Stimulated activated naive B cell treated with anti-CD40 and anti-IgM and Interleukin-4, amounts not matched to agents 10 μg/mL and 1 μg/mL and 100 μg/mL, for 72 hours (primary cell): Measurements from ENCODE around the gene SPDEF.

Source experiments
- ATAC-seq, 2 donors: fragments of 150-1000 bp; cut with Tn5 transposase; replicated peaks; 2 replicates each; pipeline ENCODE4 v1.10.0; 2021; ENCODE audit warnings: moderate library complexity in 1 of 2
- DNase-seq: peaks from one replicate; pipeline ENCODE4 v3.0.0; 2021
- H3K27ac Mint-ChIP-seq: one replicate; pipeline ENCODE4 v1.8.0; 2022; ENCODE audit warnings: mild to moderate bottlenecking, mixed read lengths
- H3K27me3 Mint-ChIP-seq, 2 donors: one replicate each; pipeline ENCODE4 v1.8.0; 2022; ENCODE audit warnings: mixed read lengths in 2 of 2
- H3K36me3 Mint-ChIP-seq, 2 donors: one replicate each; pipeline ENCODE4 v1.8.0; 2022; ENCODE audit warnings: mixed read lengths in 2 of 2, mild to moderate bottlenecking in 1 of 2
- H3K4me1 Mint-ChIP-seq, 2 donors: one replicate each; pipeline ENCODE4 v1.8.0; 2022; ENCODE audit warnings: mixed read lengths in 2 of 2, mild to moderate bottlenecking in 1 of 2
- H3K4me3 Mint-ChIP-seq, 2 donors: one replicate each; pipeline ENCODE4 v1.8.0; 2022; ENCODE audit warnings: mild to moderate bottlenecking in 2 of 2, mixed read lengths in 2 of 2, moderate library complexity in 1 of 2
- H3K9me3 Mint-ChIP-seq, 2 donors: one replicate each; pipeline ENCODE4 v1.8.0; 2022; ENCODE audit warnings: mixed read lengths in 2 of 2, mild to moderate bottlenecking in 1 of 2

Gene SPDEF

DNA sequence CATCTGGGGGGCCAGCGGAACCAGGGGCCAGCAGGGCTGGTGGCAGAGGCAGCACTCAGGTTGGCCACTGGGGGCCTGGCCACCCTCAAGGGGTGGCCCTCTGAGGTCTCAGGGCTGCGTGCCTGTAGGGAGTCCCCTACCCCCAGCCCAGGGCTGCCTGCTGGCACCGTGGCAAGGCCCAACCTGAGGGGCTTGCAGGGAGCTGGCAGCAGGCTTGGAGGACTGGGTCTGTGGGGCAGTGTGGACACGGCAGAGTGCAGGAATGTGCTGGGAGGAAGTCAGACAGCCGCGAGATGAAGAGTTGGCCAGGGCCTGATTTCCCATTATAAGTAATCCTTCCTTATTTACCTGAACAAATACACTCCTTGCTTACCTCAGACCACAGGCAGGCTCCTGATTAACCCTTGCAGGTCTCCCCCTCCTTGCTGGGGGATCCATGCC lies at the start of gene SPDEF:
Gene SPDEF (minus strand): TSS at position 299 of the 441 bp plus-strand sequence. CDS start 11,874 bp downstream, outside the sequence.
- DNase-seq (no peak), ATAC-seq (no peak)
- no peaks in the 10 kb centered on the region for H3K9me3 Mint-ChIP-seq
- H3K27me3 Mint-ChIP-seq = peaks cover 0 to 14% of the 10 kb centered on the region in 2 donors
- H3K4me3 Mint-ChIP-seq = no peak within 1 kb of the TSS
- no peak within 1 kb of the TSS for H3K27ac Mint-ChIP-seq
- H3K36me3 Mint-ChIP-seq = peaks cover 0 to 2% of the 10 kb centered on the region in 2 donors
- H3K4me1 Mint-ChIP-seq = peaks cover 7 to 11% of the 10 kb centered on the region in 2 donors

DNA sequence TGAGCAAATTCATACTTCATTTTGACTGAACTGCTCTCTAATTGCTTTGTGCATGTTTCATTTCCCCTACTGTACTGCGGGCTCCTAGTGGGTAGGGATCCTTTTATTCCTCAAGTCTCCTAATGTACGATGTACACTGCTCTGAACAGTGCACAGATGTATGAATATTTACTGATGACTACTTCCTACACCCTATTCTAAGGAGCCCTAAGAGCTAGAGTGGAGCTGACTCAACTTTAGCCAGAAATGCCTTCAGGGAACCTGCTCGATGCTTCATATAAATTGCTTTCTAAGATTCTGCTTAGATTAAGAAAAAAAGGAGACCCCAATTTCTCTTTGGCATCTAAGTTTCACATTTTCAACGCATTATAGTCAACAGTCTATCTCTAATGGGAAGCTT lies 47.6 kb upstream of the SPDEF start:
- Mint-ChIP-seq H3K36me3 (peaks cover 16 to 21% of the 10 kb centered on the region in 2 donors), H3K27me3 (no peaks in the 10 kb centered on the region), H3K4me3 (no peak overlapping the region), H3K27ac (no peak overlapping the region), H3K9me3 (no peaks in the 10 kb centered on the region), H3K4me1 (peaks cover 14 to 18% of the 10 kb centered on the region in 2 donors)
- ATAC-seq (no peak), DNase-seq (no peak)

GRCh38 chr6:34602318-34603111 lies 46.4 kb upstream of the SPDEF start:
- ATAC-seq (no peak), DNase-seq (no peak)
- H3K36me3 Mint-ChIP-seq = peaks cover 19 to 24% of the 10 kb centered on the region in 2 donors
- no peak overlapping the region for H3K4me3 Mint-ChIP-seq
- H3K27me3 Mint-ChIP-seq = no peaks in the 10 kb centered on the region
- H3K4me1 Mint-ChIP-seq = peaks cover 18 to 23% of the 10 kb centered on the region in 2 donors
- peak overlapping the region; percentile 5 for H3K27ac Mint-ChIP-seq
- no peaks in the 10 kb centered on the region for H3K9me3 Mint-ChIP-seq

DNA sequence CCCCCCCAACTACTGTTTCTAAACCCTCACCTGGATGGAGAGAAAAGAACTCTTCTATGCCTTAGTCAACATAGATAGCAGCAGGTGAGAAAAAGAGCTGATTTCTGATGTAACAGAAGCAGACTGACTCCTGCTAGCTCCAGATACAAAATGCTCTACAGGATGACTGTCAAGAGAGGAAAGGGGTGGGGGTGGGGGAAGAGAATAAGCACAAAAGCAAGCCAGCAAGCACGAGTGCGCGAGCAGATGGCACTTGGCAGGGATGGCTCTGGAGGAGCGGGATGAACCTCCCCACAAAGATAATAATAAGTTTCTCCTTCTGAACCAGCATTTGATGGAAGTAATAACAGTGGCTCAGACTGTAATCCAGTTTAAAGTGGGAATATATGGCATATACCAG lies 45.6 kb upstream of the SPDEF start:
- H3K27ac Mint-ChIP-seq = no peak overlapping the region
- no peak overlapping the region for H3K4me3 Mint-ChIP-seq

GRCh38 chr6:34600796-34601195 lies 44.7 kb upstream of the SPDEF start:
- H3K4me1 Mint-ChIP-seq = peaks cover 23 to 33% of the 10 kb centered on the region in 2 donors
- no peak overlapping the region for H3K4me3 Mint-ChIP-seq
- no peaks in the 10 kb centered on the region for H3K27me3 Mint-ChIP-seq
- no peak overlapping the region for H3K27ac Mint-ChIP-seq
- H3K36me3 Mint-ChIP-seq = peaks cover 19 to 24% of the 10 kb centered on the region in 2 donors
- ATAC-seq = no peak
- no peak for DNase-seq
- H3K9me3 Mint-ChIP-seq = no peaks in the 10 kb centered on the region

More for the DNA sequence above, 45.6 kb upstream of the SPDEF start:
- DNase-seq (no peak), ATAC-seq (no peak)
- peaks cover 22 to 28% of the 10 kb centered on the region in 2 donors for H3K36me3 Mint-ChIP-seq
- H3K27me3 Mint-ChIP-seq = no peaks in the 10 kb centered on the region
- H3K4me1 Mint-ChIP-seq = peaks cover 21 to 30% of the 10 kb centered on the region in 2 donors
- no peaks in the 10 kb centered on the region for H3K9me3 Mint-ChIP-seq

DNA sequence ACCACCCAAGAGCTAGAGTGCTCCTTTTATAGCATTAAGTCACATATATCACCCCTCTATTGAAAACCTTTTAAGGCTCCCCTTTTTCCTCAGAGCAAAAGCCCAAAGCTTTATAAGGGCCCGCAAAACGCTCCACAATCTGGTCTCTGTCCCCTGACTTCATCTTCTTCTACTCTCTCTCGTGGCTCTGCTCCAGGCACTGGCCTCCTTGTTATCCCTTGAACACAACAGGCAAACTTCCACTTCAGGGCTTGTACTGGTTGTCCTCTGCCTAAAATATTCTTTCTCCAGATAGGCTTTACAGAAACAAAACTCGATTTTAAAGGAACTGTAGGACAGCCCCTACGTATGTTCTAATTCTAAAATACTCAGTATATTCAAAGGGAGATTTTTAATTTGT lies 44.0 kb upstream of the SPDEF start:
- DNase-seq (no peak), ATAC-seq (no peak)
- H3K36me3 Mint-ChIP-seq = peaks cover 19 to 21% of the 10 kb centered on the region in 2 donors
- no peaks in the 10 kb centered on the region for H3K27me3 Mint-ChIP-seq
- H3K4me1 Mint-ChIP-seq = peaks cover 22 to 32% of the 10 kb centered on the region in 2 donors
- H3K27ac Mint-ChIP-seq = no peak overlapping the region
- H3K9me3 Mint-ChIP-seq = no peaks in the 10 kb centered on the region
- H3K4me3 Mint-ChIP-seq = no peak overlapping the region

GRCh38 chr6:34598712-34599111 lies 42.6 kb upstream of the SPDEF start:
- H3K36me3 Mint-ChIP-seq = peaks cover 16 to 17% of the 10 kb centered on the region in 2 donors
- no peak for DNase-seq
- H3K27me3 Mint-ChIP-seq = no peaks in the 10 kb centered on the region
- peaks cover 22 to 38% of the 10 kb centered on the region in 2 donors for H3K4me1 Mint-ChIP-seq
- no peak overlapping the region for H3K27ac Mint-ChIP-seq
- no peaks in the 10 kb centered on the region for H3K9me3 Mint-ChIP-seq
- no peak overlapping the region for H3K4me3 Mint-ChIP-seq
- no peak for ATAC-seq

GRCh38 chr6:34597605-34598353 lies 41.6 kb upstream of the SPDEF start:
- peaks cover 22 to 42% of the 10 kb centered on the region in 2 donors for H3K4me1 Mint-ChIP-seq
- peak overlapping the region; percentile 42 for H3K27ac Mint-ChIP-seq
- ATAC-seq (no peak), DNase-seq (no peak)
- H3K27me3 Mint-ChIP-seq = no peaks in the 10 kb centered on the region
- peaks cover 16 to 17% of the 10 kb centered on the region in 2 donors for H3K36me3 Mint-ChIP-seq
- no peaks in the 10 kb centered on the region for H3K9me3 Mint-ChIP-seq
- no peak overlapping the region for H3K4me3 Mint-ChIP-seq

DNA sequence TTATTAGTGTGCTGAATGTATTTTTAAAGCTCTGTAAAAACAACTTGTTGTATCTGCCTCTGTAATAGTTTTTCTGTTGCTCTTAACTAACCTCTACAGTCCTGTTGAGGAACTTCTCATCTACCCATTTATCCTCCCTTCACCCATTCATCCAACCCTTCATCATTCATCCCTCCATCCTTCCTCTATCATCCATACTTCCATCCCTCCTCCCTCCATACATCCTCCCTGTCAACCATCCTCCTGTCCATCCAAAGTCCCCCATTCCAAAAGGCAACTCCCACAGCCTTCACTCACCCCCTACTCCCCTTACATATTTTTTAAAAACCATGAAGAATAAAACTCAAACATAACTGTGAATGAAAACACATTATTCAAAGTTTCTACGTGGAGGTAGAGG lies 40.7 kb upstream of the SPDEF start:
- peak overlapping the region; percentile 68 for H3K27ac Mint-ChIP-seq
- H3K36me3 Mint-ChIP-seq = peaks cover 19 to 23% of the 10 kb centered on the region in 2 donors
- H3K9me3 Mint-ChIP-seq = no peaks in the 10 kb centered on the region
- DNase-seq = no peak
- no peak for ATAC-seq
- H3K27me3 Mint-ChIP-seq = no peaks in the 10 kb centered on the region
- H3K4me3 Mint-ChIP-seq = no peak overlapping the region
- peaks cover 27 to 52% of the 10 kb centered on the region in 2 donors for H3K4me1 Mint-ChIP-seq

- Mint-ChIP-seq H3K4me3 (no peak overlapping the region), H3K9me3 (no peaks in the 10 kb centered on the region), H3K4me1 (peaks cover 32 to 60% of the 10 kb centered on the region in 2 donors), H3K27ac (peak overlapping the region; percentile 27), H3K36me3 (peaks cover 21 to 29% of the 10 kb centered on the region in 2 donors), H3K27me3 (no peaks in the 10 kb centered on the region)
- no peak for DNase-seq
- no peak for ATAC-seq
These were observed 39.4 kb upstream of the SPDEF start for GRCh38 chr6:34595332-34596184.

DNA sequence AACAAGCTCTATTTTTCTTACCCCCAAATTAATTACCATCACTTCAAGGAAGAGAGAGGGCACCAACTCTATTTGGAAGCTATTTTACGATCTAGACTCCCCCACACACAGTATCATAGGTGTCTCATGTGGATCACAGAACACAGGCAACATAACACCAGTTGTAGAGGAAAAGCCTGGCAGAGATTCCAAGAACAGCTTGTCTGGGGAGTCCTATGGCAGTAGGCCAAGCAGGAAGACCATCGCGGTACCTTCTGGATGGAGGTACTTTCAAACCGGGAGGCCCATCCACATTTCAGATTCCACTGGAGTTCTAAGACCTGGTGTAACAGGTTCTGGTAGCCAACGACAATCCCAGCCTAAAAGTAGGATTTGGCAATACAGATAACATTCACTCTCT lies 37.6 kb upstream of the SPDEF start:
- Mint-ChIP-seq H3K27me3 (no peaks in the 10 kb centered on the region), H3K36me3 (peaks cover 23 to 33% of the 10 kb centered on the region in 2 donors), H3K4me1 (peaks cover 25 to 53% of the 10 kb centered on the region in 2 donors), H3K27ac (peak overlapping the region; percentile 4), H3K9me3 (no peaks in the 10 kb centered on the region), H3K4me3 (no peak overlapping the region)
- ATAC-seq (no peak), DNase-seq (no peak)

DNA sequence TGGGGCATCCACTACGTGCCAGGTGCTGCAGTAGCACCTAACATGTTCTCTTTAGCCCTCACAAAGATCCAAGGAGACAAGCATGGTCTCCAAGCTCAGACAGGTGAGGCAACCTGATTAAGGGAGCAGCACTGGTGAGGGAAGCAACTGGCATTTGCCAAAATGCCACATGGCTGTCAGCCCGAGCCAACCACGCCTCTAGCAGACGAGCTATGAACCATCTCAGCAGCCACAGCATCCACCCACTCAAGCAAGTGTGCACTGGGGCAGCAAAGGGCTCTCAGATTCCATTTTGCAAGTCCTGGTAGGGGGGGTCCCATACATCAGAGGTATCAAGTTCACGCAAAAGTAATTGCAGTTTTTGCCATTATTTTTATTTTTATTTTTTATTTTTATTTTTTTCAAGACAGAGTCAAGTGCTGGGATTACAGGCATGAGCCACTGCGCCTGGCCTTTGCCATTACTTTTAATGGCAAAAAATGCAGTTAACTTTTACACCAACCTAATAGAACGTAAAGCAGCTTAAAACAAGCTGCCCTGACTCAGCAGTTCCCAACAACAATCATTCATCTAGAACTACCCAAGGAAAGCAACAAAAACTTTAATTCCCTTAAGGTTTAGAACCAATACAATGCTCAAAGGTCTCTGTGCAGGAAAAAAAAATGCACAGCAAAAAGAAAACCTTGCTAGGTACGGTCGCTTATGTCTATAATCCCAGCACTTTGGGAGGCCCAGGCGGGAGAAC lies 36.3 kb upstream of the SPDEF start:
- Mint-ChIP-seq H3K4me3 (no peak overlapping the region), H3K9me3 (no peaks in the 10 kb centered on the region), H3K27ac (peak overlapping the region; percentile 67), H3K4me1 (peaks cover 21 to 55% of the 10 kb centered on the region in 2 donors), H3K27me3 (no peaks in the 10 kb centered on the region), H3K36me3 (peaks cover 32 to 39% of the 10 kb centered on the region in 2 donors)
- DNase-seq = no peak
- peak; percentile 88 to 93 for ATAC-seq

DNA sequence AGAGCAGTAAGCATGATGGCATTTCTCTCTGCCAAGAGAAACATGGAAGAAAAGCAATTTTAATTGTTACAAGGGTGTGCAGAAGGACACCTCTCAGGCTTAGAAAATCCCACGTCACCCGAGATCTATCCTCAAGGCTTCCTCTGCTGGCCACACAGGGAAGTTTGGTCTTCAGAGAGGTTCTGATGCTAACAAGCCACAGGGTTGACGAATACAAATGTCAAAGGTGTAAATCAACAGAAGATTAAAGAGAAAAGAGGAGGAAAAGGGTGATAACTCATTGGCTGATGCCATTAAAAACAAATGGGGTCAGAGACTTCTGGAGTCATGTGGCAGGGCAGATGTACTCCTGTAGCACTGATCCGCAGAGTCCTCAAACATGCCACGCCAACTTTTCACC lies 33.6 kb upstream of the SPDEF start:
- DNase-seq (no peak), ATAC-seq (no peak)
- Mint-ChIP-seq H3K4me1 (peaks cover 22 to 57% of the 10 kb centered on the region in 2 donors), H3K27me3 (no peaks in the 10 kb centered on the region), H3K36me3 (peaks cover 33 to 41% of the 10 kb centered on the region in 2 donors), H3K4me3 (no peak overlapping the region), H3K9me3 (no peaks in the 10 kb centered on the region), H3K27ac (peak overlapping the region; percentile 3)
